OCI-M2 (cell line): ENCODE data around the gene SSR1.
"Not testable (repeated sequence)": the region's sequence is repeated elsewhere in the genome, so short reads cannot be mapped to it uniquely, and the experiment has no call there.

Experiments
- DNase-seq: peaks from one replicate; lab custom pipeline; 2025; ENCODE audit not compliant: unreplicated experiment; lab: John Stamatoyannopoulos, UW

Gene SSR1

GRCh38 chr6:7312616-7313504 is at the start of gene SSR1:
SSR1 (minus strand) TSS chr6:7313199; CDS start chr6:7313120, 79 bp downstream.
- peak; percentile 81 for DNase-seq

- not testable (repeated sequence) for DNase-seq
Measured at GRCh38 chr6:7351916-7352315, 38.9 kb upstream of the SSR1 start.

- DNase-seq = not testable (repeated sequence)
Measured at GRCh38 chr6:7350591-7350990, 37.6 kb upstream of the SSR1 start.

GRCh38 chr6:7347551-7347997 is 34.6 kb upstream of the SSR1 start:
- DNase-seq = not testable (repeated sequence)

GRCh38 chr6:7344773-7345450 is 31.9 kb upstream of the SSR1 start:
- DNase-seq = not testable (repeated sequence)

- DNase-seq = no peak
Measured at GRCh38 chr6:7343546-7344475, 30.8 kb upstream of the SSR1 start.

GRCh38 chr6:7341989-7342742 is 29.2 kb upstream of the SSR1 start:
- no peak for DNase-seq

- no peak for DNase-seq
Measured at GRCh38 chr6:7341271-7341670, 28.3 kb upstream of the SSR1 start.

- not testable (repeated sequence) for DNase-seq
Measured at GRCh38 chr6:7339007-7339732, 26.2 kb upstream of the SSR1 start.

GRCh38 chr6:7338031-7338430 is 25.0 kb upstream of the SSR1 start:
- no peak for DNase-seq

- DNase-seq = no peak
Measured at GRCh38 chr6:7335519-7335918, 22.5 kb upstream of the SSR1 start.

GRCh38 chr6:7334685-7335084 is 21.7 kb upstream of the SSR1 start:
- no peak for DNase-seq

- no peak for DNase-seq
Measured at GRCh38 chr6:7332090-7332745, 19.2 kb upstream of the SSR1 start.

- DNase-seq = no peak
Measured at GRCh38 chr6:7331452-7331851, 18.5 kb upstream of the SSR1 start.

GRCh38 chr6:7328243-7328642 is 15.2 kb upstream of the SSR1 start:
- DNase-seq = no peak

GRCh38 chr6:7325750-7326149 is 12.8 kb upstream of the SSR1 start:
- DNase-seq = no peak

- no peak for DNase-seq
Measured at GRCh38 chr6:7324520-7324919, 11.5 kb upstream of the SSR1 start.

- DNase-seq = no peak
Measured at GRCh38 chr6:7323074-7323473, 10.1 kb upstream of the SSR1 start.

GRCh38 chr6:7321866-7322265 is 8.9 kb upstream of the SSR1 start:
- not testable (repeated sequence) for DNase-seq
